ENCODE results near the gene HIVEP1.

Gene HIVEP1

GRCh38 chr6:12105271-12105670 is 93.2 kb downstream of the HIVEP1 start:
- TF ChIP-seq CTCF (IDR thresholded peaks at IDR 0.05) = no peak

GRCh38 chr6:12110523-12111362 is 98.6 kb downstream of the HIVEP1 start:
- no peak for TF ChIP-seq CTCF (IDR thresholded peaks at IDR 0.05)

GRCh38 chr6:12111363-12111670 is 99.2 kb downstream of the HIVEP1 start:
- no peak for TF ChIP-seq CTCF (IDR thresholded peaks at IDR 0.05)

- no peak for TF ChIP-seq CTCF (IDR thresholded peaks at IDR 0.05)
Observed at GRCh38 chr6:12112540-12113189, 100.6 kb downstream of the HIVEP1 start.

- no peak for TF ChIP-seq CTCF (IDR thresholded peaks at IDR 0.05)
Observed at GRCh38 chr6:12113190-12113577, 101.1 kb downstream of the HIVEP1 start.

- no peak for TF ChIP-seq CTCF (IDR thresholded peaks at IDR 0.05)
Observed at GRCh38 chr6:12114055-12114503, 102.0 kb downstream of the HIVEP1 start.

DNA sequence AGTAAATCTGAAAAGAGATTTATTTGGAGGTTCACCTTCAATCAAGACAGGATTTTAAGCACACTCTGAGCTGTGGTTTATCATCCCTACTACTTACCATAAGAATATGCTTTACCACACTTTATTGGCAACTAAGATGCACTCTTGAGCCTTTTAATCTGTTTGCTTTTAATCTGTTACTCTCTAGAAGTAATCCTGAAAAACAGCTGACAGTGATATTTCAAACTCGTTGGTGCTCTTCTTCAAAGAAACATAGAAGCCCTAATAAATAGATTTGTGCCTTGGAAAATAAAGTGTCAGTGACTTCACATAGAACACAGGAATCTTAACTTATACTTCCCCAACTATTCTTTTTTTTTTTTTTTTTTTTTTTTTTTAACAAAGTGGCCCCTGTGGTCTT is 102.9 kb downstream of the HIVEP1 start:
- TF ChIP-seq CTCF (IDR thresholded peaks at IDR 0.05) = no peak
